ENCODE measurements around the gene PSMB7.

The PSMB7 gene

DNA sequence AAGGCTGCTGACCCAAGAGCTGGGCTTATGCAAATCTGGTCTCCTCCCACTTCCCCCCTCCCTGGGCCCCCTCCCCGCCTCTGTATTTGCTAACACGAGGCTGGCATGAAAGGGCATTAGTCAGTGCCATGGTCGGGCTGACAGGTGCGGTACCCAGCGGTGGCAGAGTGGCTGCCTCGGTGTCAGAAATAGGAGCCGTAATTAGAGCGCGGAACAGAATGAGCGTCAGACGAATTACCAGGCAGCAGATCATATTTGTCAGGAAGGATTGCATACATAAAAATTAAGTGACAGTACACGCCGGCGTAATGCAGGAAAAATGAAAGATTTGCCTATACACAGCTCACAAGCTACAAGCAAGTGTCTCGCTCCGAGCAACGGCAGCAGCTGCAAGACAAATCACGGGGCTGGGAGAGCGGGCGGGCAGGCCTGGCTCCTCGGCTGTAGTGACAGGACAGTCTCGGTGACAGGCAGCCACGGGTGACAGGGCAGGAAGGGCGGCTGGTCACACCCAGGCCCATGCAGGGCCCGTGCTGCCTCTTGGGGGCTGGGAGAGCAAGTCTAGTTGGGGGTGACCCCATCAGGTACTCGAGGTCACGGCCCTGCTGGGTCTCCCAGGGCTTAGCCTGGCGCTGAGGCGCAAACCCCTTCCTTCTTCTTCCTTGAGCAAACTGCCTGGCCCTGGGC is 85.1 kb downstream of the PSMB7 start:
- DNase-seq (ENCODE audit: low read depth): no peak
- TF ChIP-seq, protein P1, sequence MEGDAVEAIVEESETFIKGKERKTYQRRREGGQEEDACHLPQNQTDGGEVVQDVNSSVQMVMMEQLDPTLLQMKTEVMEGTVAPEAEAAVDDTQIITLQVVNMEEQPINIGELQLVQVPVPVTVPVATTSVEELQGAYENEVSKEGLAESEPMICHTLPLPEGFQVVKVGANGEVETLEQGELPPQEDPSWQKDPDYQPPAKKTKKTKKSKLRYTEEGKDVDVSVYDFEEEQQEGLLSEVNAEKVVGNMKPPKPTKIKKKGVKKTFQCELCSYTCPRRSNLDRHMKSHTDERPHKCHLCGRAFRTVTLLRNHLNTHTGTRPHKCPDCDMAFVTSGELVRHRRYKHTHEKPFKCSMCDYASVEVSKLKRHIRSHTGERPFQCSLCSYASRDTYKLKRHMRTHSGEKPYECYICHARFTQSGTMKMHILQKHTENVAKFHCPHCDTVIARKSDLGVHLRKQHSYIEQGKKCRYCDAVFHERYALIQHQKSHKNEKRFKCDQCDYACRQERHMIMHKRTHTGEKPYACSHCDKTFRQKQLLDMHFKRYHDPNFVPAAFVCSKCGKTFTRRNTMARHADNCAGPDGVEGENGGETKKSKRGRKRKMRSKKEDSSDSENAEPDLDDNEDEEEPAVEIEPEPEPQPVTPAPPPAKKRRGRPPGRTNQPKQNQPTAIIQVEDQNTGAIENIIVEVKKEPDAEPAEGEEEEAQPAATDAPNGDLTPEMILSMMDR (conservative IDR thresholded peaks at IDR 0.05; ENCODE audit: control insufficient read depth, insufficient read depth, low read depth, low read length): no peak
- no peak overlapping the region for H3K4me3 ChIP-seq (ENCODE audit: control insufficient read depth, low read depth, low read length)

DNA sequence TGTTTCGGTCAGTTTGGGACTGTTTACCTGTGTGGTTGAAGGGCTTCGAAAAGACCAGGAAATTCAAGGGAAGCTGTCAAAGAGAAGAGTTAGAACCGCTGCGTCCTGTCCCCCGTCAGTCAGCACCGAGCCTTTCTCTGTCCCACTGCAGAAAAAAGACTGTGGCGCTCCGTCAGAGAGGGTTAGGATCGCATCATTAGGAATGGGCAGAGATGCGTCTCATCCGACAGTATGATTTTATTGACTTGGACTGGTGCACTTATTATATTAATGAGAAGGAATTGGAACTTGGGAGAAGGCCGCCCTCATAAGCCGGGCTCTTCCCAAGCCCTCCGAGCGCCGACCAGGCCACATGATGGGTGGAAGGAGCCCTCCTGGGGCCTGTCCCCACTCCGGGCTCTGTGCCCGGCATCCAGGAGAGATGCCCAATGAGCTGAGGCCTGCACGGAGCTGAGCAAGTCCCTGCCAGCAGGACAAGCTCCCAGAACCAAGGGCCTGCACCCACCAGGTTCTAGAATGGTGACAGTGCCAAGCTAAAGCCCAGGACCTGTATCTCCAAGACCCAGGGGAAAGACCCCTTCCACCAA is 85.9 kb downstream of the PSMB7 start:
- no peak overlapping the region for H3K4me3 ChIP-seq (ENCODE audit: control insufficient read depth, low read depth, low read length)
- TF ChIP-seq, protein P1 (conservative IDR thresholded peaks at IDR 0.05; ENCODE audit: control insufficient read depth, insufficient read depth, low read depth, low read length): no peak
- no peak for DNase-seq (ENCODE audit: low read depth)

DNA sequence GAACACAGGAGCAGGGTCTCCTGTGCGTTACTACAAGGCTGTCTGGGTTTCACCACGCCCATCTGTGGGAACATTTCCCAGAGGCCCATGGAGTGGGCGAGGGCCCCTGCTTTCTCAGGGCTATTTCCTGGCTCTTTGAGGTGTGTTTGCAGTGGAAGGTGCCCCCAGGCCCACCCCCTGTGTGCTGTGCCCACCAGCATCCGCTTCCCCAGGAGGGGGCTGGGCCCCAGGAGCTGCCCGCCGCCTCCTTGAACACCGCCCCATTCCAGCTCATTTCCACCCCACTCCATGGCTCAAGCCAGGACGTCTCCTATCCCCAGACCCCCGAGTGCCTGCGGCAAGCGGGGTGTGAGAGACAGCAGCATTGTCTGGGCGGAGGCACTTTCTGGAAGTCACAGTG is 87.0 kb downstream of the PSMB7 start:
- no peak for DNase-seq (ENCODE audit: low read depth)
- no peak overlapping the region for H3K4me3 ChIP-seq (ENCODE audit: control insufficient read depth, low read depth, low read length)
- TF ChIP-seq, protein P1 (conservative IDR thresholded peaks at IDR 0.05; ENCODE audit: control insufficient read depth, insufficient read depth, low read depth, low read length): no peak

DNA sequence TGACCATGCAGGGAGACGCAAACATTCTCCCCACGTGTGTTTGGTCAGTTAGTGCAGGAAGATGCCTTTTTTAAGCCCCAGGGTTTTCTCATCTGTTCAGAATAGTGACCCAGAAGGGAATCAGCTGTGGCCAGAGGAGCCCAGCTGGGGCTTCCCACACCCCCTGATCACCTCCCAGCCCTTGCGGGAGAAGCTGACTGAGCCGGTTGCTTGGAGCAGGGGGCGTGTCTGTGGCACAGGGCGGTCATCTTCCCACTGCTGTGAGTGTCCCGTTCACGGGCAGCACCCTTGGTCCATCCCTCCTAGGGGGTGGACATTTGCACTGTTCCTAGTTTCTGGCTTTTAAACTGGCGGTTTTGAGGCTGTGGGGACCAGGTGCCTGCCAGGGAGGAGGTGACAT is 87.8 kb downstream of the PSMB7 start:
- no peak for DNase-seq (ENCODE audit: low read depth)
- H3K4me3 ChIP-seq (ENCODE audit: control insufficient read depth, low read depth, low read length): no peak overlapping the region
- TF ChIP-seq, protein P1 (conservative IDR thresholded peaks at IDR 0.05; ENCODE audit: control insufficient read depth, insufficient read depth, low read depth, low read length): no peak

DNA sequence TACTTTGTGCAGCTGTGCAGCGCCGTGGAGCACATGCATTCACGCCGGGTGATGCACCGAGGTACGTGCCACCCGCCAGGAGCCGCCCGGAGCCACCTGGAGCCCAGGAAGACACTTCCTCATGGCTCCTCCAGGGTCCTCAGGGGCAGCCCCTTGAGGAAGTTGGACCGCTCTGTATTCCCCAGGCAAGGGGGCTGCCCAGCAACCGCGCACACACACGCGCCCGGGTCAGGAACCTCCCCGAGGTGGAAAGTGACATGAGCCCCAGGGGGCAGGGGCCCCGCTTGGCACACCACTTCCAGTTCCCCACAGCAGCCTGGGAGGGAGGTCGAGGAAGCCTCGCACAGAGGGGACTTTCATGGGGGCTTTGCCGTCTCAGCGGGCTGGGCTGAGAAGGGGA is 88.9 kb downstream of the PSMB7 start:
- TF ChIP-seq, protein P1 (conservative IDR thresholded peaks at IDR 0.05; ENCODE audit: control insufficient read depth, insufficient read depth, low read depth, low read length): no peak
- DNase-seq (ENCODE audit: low read depth): no peak
- no peak overlapping the region for H3K4me3 ChIP-seq (ENCODE audit: control insufficient read depth, low read depth, low read length)

DNA sequence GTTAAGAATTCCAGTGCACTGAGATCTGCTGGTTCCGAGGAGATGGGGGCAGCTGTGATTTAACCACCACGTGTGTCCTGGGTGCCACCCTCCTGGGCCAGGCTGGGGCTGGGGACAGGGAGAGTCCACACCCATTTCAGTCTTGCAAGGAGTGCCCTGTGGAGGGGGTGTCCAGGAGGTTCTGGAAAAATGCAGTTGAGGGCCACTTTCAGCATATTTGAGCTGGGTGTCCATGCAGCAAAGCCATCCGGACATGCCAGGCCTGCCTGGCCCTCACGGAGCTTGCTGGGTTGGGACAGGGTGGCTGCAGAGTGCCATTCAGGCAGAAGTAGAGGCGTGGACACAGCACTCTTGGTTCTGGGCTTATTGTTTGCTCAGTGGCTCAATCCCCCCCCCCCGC is 89.4 kb downstream of the PSMB7 start:
- no peak for DNase-seq (ENCODE audit: low read depth)
- TF ChIP-seq, protein P1 (conservative IDR thresholded peaks at IDR 0.05; ENCODE audit: control insufficient read depth, insufficient read depth, low read depth, low read length): no peak

More for the DNA sequence above, 89.4 kb downstream of the PSMB7 start:
- H3K4me3 ChIP-seq (ENCODE audit: control insufficient read depth, low read depth, low read length): no peak overlapping the region
